Hepatocyte (in vitro differentiated cells): ENCODE measurements around the gene TRAF7.

Source experiments
- CTCF ChIP-seq: fragments of 200-600 bp; sonication (generic); IDR thresholded peaks from 2 replicates; pipeline ENCODE4 v1.5.1; 2016; ENCODE audit warnings: antibody characterized with exemption, mild to moderate bottlenecking; ENCODE audit not compliant: poor library complexity
- EZH2 ChIP-seq: fragments of 200-600 bp; sonication (generic); IDR thresholded peaks from 2 replicates; pipeline ENCODE4 v1.6.1; 2016; ENCODE audit warnings: antibody characterized with exemption, mild to moderate bottlenecking, borderline replicate concordance

DNA sequence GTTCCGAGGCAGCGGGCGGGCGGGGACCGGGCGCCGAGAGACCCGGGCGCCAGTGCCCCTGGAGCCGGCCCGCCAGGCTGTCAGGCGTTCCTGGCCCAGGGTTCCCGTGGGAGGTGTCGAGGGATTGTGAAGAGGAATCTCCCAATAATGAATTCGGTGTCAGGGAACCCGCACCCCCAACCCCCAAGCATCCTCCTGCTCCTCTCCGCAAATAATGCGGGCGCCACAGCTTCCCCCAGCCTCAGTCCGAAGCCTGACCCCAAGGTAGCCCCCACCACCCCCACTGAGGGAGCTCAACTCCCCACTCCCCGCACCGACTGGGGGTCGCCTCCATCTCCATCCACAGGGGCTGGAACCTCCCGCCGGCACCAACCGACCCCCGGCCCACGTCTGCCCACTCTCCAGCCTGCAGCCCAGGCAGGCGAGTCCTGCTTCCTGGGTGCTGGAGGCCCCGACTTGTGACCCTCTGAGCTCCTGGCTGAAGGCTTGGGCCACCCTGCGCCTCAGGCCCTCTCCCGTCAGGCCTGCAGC is 41.5 kb downstream of the TRAF7 start:
- TF ChIP-seq CTCF (no peak), EZH2 (no peak)
